GM19193 (cell line): ENCODE results near the gene ZNF541.

Experiments used
- POLR2A ChIP-seq: IDR thresholded peaks from 4 replicates; pipeline ENCODE4 v1.6.1; 2011; ENCODE audit not compliant: insufficient read depth, insufficient read length; ENCODE audit errors: extremely low read depth

The ZNF541 gene

DNA sequence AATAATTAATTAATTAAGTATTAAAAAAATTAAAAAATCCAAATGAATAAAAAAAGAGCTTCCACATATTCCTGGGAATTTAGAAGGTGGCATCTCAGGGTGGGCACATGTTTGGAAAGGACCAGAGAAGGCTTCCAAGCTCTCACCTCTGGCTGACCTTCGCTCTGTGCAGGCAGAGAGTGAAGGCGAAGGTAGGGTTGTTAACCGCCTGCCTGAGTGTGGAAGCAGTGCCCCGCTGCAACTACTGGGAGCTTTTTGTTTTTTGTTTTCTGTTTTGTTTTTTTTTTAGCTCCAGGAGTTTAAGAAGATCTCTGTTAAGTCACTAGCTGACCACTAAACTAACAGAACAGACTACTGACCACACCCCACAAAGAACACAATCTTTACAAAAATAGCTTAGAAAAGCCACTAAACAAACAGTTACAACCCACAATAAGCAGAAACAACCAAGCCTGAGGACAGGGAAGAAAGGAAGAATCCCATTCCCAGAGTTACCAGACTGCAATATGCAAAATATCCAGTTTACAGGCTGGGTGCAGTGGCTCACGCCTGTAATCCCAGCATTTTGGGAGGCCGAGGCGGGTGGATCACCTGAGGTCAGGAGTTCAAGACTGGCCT lies 11.4 kb downstream of the ZNF541 start:
- TF ChIP-seq POLR2A = no peak

DNA sequence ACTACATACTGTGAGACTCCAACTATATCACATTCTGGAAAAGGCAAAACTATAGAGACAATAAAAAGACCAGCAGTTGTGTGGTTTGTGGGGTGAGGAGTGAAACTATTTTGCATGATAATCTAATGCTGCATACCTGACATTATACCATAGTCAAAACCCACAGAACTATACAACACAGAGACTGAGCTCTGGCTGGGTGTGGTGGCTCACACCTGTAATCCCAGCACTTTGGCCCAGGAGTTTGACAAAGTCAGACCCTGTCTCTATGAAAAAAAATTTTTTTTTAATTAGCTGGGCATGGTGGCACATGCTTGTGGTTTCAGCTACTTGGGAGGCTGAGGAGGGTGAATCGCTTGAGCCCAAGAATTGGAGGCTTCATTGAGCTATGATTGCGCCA lies 11.9 kb downstream of the ZNF541 start:
- TF ChIP-seq POLR2A = no peak

DNA sequence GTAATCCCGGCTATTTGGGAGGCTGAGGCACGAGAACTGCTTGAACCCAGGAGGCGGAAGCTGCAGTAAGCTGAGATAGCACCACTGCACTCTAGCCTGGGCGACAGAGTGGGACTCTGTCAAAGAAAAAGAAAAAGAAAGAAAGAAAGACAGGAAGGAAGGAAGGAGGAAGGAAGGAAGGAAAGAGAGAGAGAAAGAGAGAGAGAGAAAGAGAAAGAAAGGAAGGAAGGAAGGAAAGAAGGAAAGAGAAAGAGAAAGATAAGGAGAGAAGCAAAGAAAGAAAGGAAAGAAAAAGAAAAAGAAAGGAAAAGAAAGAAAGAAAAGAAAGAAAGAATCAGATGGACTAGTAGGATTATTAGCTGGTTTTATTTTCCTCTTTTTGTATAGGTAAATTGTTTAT lies 22.8 kb downstream of the ZNF541 start:
- no peak for TF ChIP-seq POLR2A

DNA sequence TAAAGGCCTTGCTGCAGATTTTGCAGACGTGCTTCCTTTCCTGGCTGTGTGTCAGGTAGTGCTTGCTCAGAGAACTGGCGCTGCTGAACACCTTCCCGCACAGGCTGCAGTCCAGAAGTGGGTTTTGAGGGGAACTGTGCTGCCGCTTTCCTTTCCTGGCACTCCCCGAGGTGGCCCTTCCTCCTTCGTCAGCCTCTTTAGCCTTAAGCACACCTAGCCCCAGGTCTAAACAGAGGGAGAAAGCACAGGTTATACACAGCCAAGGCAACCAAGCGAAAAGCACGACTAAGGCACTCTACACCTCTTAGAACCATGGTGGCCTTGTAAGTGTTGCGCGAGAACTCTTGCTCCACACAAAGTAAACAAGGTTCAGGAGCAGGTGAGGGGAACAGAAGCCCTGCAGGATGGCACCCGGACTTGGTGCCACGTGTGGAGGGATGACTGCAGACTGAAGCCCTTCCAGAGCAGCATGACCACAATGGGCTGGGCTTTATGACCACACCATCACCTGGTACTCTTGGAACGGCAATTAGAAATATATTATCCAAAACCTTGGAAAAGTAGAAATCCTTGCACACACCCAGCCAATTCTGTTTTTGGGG lies 23.6 kb downstream of the ZNF541 start:
- no peak for TF ChIP-seq POLR2A

DNA sequence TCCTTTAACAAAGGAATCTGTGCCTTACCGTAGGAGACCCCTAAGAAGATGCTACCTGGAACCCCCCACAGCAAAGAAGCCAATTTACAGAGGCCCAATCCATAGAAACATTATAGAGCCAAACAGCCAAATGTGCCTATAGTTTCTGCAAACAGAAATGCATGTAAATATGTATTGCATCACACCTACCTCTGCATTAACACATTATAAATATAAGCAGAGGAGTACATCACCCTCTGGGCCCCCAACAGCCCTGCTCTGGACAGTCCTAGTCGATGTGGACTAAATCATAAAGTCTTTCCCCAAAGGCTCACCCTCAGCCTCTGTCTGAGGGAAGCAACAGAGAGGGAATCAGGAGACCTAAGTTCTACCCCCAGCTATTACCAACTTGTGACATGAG lies 25.7 kb downstream of the ZNF541 start:
- no peak for TF ChIP-seq POLR2A

DNA sequence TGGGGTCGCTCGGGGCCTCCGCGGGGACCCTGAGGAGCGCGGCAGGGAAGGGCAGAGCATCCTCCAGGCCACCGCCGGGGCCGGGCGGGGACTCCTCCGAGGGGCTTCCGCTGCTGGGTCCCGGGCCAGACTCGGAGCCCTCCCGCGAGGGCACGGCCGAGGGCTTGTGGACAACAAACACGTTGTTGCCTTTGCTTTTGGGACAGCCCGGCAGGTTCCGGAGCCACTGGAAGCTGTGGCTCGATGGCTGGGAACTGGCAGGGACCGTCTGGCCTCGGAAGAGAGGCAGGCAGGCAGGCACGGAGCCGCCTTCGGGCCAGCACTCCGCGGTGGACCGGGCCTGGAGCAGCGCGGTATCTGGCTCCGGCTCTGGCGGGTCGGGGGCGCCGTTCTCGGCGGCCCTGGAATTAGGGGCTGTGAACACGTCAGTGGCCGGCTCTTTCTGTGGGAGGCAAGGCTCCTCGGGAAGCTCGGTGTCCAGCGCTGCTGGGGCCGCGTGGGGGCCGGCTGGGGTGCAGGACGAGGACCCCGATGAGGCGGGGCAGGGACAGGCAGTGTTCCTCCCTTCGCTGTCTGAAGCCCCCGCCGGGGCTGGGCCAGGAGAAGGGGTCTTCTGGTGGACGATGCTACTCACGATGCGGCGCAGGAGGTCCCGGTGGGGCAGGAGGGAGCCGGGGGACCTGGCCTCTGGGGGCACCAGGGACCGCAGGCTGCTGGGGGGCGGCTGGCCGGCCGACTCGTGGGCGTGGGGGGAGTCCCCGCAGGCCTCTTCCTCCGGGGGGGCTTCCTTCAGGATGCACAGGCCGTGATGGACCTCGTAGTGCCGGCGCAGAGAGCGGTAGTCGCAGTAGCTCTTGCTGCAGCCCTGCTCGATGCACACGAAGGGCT lies 27.6 kb downstream of the ZNF541 start:
- TF ChIP-seq POLR2A = no peak

DNA sequence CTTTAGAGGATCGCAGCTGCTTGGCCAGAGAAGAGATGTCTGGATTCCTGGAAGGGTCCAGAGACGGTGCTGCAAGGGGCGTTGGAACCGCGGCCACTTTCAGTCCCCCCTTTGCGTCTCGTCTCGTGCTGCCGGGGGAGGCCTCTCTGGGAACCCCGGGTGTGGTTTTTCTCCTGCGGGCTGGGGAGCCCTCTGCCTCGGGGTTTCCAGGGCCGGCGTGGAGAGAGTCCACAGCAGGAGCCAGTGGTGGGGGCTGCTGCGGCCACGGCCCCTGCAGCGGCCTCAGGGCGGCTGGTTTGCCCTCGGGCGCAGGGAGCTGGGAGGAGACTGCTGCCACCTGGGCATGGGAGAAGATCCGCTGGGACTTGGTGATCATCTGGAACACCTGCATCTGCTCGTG lies 28.5 kb downstream of the ZNF541 start:
- TF ChIP-seq POLR2A = no peak

DNA sequence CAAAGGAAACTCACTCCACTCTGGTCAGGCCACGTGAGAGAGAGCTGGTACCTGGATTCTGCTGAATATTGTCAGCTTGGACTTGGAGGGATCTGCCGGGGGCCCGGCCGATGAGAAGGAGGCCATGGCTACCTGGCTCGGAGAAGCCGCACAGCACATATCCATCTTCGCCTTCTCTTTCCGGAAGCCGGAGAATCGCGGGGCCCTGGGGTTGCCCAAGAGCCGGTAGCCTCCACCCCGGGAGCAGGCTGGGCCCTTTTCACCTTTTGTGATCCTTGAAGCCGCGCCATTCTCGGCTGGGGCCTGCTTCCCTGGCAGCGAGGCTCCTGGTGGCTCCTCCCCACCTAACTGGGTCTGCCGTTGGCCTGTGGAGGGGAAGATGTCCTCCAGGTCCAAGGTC lies 28.9 kb downstream of the ZNF541 start:
- TF ChIP-seq POLR2A = no peak

DNA sequence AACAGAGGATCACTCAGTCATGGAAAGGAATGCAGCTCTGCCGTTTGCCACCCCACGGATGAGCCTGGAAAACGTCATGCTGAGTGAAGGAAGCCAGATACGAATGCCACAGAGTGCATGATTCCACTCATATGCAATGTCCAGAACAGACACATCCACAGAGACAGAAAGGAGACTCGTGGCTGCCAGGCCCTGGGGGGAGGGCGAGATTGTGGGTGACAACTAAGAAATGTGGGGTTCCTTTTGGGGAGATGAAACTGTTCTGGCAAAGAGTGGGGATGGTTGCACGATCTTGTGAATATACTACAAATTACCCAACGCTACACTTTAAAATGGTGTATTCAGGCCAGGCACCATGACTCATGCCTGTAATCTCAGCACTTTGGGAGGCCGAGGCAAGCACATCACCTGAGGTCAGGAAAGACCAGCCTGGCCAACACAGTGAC lies 30.9 kb downstream of the ZNF541 start:
- no peak for TF ChIP-seq POLR2A

DNA sequence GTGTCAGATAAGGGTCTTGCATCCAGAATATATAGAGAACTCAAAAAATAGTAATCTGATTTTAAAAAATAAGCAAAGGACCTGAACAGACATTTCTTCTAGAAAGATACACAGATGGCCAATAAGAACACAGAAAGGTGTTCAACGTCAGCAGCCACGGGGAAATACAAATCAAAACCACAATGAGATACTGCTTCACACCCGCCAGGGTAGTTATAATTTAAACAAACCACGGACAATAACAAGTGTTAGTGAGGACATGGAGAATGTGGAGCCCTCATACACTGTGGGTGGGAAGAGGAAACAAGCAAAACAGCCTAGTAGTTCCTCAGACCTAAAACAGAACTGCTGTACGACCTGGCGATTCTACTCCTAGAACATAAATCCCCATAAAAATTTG lies 31.4 kb downstream of the ZNF541 start:
- TF ChIP-seq POLR2A = no peak

DNA sequence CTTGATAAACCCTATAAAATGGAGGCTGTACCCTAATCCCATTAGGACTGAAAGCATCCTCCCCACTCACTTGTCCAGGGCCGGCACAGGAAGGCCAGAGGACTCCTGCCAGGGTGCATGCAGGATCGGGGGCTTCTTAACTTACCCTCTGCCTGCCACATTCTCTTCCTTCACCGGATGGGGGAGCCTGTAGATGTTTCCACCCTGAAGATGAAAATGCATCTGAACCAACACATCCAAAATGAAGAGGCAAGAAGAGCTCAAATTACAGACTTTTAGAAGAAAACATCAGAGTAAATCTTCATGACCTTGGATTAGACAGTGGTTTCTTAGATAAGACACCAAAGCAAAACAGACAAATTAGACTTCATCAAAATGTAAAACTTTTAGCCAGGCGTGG lies 32.2 kb downstream of the ZNF541 start:
- TF ChIP-seq POLR2A = no peak

DNA sequence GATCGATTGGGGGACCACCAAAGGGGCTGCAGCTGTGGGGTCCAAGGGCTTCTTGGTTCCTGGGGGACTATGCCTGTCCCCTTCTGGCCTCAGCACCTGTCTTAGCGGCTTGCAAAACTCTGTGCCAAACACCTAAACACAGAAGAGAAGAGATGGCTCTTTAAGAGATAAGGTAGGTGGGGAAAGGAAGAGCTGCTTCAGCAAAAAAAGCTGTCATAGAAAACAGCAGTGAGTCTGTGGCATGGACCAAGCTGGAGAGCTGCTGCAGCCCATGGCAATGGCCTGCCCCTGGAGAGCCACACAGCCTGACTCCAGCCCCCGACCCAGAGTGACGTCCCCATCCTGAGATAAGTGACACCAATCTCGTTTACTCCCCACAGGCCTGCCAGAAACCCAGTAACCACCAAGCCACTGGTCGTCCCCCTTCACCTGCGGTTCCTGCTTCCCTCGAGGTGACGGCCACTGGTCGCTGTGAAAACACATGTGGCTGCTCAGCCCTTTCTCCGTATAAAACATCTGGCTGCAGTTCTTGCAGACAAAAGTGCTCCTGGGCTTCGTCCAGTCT lies 33.1 kb downstream of the ZNF541 start:
- TF ChIP-seq POLR2A = no peak

DNA sequence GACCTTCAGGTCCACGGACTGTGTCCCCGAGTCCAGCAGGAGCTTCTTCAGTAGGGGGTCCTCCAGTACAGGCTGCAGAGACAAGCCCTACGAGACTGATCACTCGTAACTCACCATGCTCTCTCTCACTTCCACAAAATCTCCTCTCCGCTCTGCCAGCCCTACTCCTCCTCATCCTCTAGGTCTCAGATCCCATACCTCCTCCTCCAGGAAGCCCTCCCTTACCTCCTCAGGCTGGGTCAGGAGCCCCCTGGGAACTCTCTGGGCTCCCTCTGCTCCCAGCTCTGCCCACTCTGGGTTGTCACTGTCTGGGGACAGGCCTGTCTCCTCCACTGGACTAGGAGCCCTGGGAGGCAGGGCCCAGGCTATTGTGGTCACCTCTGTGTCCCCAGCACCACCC lies 34.1 kb downstream of the ZNF541 start:
- TF ChIP-seq POLR2A = no peak

DNA sequence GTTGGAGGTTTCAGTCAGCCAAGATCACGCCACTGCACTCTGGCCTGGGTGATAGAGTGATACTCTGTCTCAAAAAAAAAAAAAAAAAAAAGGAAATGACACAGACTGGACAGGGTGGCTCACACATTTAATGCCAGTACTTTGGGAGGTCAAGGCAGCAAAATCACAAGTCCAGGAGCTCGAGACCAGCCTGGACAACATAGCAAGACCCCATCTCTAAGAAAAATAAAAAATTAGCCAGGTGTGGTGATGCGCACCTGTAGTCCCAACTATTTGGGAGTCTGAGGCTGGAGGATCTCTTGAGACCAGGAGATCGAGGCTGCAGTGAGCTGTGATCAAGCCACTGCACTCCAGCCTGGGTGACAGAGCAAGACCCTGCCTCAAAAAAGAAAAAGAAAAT lies 35.5 kb downstream of the ZNF541 start:
- no peak for TF ChIP-seq POLR2A

DNA sequence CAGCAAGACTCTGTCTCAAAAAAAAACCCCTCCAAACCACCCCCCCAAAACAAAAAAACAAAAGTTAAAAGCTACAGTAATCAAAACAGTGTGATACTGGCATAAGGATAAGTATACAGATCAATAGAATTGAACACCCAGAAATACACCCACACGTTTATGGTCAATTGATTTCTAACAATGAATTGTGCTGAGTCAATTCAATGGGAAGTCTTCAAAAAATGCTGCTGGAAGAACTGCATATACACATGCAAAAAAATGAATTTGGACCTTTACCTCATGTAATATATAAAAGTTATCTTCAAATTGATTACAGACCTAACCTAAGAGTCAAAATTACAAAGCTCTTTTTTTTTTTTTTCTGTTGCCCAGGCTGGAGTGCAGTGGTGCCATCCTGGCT lies 38.3 kb downstream of the ZNF541 start:
- TF ChIP-seq POLR2A = no peak
